ENCODE results near the gene PLXNB1. TPM values are rescaled to one million over a fixed set of nuclear protein-coding genes. Genes with fewer than 3 reads are reported as not detected.

PLXNB1 gene
- total RNA-seq, 1 experiment from 2014 or later = 101 TPM

DNA sequence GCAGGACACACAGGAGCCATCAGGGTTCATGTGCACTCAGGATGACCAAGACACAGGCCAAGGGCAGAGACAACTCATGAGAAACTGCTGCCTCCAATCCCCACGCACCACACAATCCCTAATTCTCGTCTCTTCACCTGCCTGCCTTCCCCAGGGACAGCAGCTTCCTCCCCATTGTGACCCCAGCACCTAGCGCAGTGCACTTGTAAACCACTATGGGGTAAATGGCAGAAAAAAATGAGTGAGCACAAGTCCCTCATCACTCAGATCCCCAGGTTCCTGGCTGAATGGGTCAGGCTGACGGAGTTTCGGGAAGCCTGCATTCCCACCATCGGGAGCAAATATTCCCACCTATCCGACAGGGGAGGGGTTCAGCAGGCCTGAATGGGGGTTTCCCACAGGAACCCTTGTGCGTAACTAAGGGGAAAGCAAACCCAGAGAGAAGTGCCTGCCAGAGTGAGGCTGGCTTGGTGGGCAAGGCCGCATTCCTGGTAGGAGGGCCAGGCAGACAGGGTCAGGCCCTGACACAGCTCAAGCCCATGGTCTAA lies 18.8 kb downstream of the PLXNB1 start:
- CTCF ChIA-PET = interaction anchor here (0.6 to 22.6 kb wide), 3 partner anchors 10 to 26 kb away, joined by 3 to 647 read pairs (median 30); partner anchors contain the start of genes CCDC51 and TMA7
- POLR2A ChIA-PET = interaction anchor here (1.2 to 22.1 kb wide), 2 partner anchors 10 to 17 kb away, joined by 4 to 749 read pairs; partner anchors contain the start of gene PLXNB1
- intact Hi-C loops (cut with micrococcal nuclease) = no loop called here
- TF ChIP-seq, protein P1, sequence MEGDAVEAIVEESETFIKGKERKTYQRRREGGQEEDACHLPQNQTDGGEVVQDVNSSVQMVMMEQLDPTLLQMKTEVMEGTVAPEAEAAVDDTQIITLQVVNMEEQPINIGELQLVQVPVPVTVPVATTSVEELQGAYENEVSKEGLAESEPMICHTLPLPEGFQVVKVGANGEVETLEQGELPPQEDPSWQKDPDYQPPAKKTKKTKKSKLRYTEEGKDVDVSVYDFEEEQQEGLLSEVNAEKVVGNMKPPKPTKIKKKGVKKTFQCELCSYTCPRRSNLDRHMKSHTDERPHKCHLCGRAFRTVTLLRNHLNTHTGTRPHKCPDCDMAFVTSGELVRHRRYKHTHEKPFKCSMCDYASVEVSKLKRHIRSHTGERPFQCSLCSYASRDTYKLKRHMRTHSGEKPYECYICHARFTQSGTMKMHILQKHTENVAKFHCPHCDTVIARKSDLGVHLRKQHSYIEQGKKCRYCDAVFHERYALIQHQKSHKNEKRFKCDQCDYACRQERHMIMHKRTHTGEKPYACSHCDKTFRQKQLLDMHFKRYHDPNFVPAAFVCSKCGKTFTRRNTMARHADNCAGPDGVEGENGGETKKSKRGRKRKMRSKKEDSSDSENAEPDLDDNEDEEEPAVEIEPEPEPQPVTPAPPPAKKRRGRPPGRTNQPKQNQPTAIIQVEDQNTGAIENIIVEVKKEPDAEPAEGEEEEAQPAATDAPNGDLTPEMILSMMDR (IDR thresholded peaks at IDR 0.05; ENCODE audit: unreplicated experiment) = no peak
- peaks cover 22% of the 10 kb centered on the region for H3K4me1 Mint-ChIP-seq (ENCODE audit: insufficient read depth, unreplicated experiment)
- no TSS peak for BruUV-seq (replicated peaks)
- no peak overlapping the region for H3K4me3 Mint-ChIP-seq (ENCODE audit: unreplicated experiment)
- H3K9me3 Mint-ChIP-seq (ENCODE audit: unreplicated experiment) = no peaks in the 10 kb centered on the region
- H3K36me3 Mint-ChIP-seq (ENCODE audit: insufficient read depth, unreplicated experiment) = peaks cover 79% of the 10 kb centered on the region
- H3K27me3 Mint-ChIP-seq (ENCODE audit: insufficient read depth, unreplicated experiment) = no peaks in the 10 kb centered on the region
- H3K27ac Mint-ChIP-seq (ENCODE audit: low read depth, unreplicated experiment) = no peak overlapping the region
- no peak for DNase-seq (ENCODE audit: unreplicated experiment)

DNA sequence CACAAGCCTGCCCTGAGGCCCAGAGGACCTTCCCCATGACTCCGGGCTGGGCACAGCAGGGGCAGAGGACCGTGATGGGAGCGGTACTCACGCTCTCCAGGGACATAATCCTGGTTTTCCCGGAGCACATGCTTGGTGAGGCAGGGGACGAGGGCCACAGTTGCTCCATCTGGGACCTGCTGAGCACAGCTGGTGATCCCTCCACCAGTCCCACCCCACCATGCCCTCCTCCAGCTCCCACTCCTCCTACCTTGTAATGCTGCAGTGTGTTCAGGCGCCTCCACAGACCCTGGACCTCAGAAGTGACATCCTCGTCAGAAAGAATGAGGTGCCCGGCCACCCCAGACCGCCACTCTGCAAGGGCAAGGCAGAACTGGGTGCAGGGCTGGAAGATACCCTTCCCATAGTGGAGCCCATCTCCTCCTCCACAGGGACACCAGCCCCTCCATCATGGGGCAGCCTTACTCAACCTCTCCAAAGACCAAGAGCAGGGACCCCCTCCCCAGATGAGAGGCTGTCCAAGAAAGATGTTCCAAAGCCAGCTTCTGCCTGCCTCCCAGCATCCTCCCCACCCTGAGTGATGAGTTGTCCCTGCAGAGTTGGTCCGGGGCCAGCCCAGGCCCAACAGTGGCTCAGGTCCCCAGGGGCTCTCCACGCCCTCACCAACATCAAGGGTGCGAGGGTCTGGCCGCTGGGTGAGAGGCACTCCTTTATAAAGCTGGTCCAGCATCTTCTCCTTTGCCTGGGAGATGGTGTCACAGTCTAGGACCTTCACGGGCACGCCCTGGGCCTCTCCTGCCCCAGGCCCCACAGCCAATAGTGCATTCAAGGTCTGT lies 19.5 kb downstream of the PLXNB1 start:
- peaks cover 22% of the 10 kb centered on the region for H3K4me1 Mint-ChIP-seq (ENCODE audit: insufficient read depth, unreplicated experiment)
- intact Hi-C loops (cut with micrococcal nuclease) = no loop called here
- H3K27me3 Mint-ChIP-seq (ENCODE audit: insufficient read depth, unreplicated experiment) = no peaks in the 10 kb centered on the region
- H3K9me3 Mint-ChIP-seq (ENCODE audit: unreplicated experiment) = no peaks in the 10 kb centered on the region
- CTCF ChIA-PET = interaction anchor here (0.6 to 22.6 kb wide), 2 partner anchors 9 to 27 kb away, joined by 3 to 647 read pairs; partner anchors contain the start of genes CCDC51 and TMA7
- DNase-seq (ENCODE audit: unreplicated experiment) = no peak
- no TSS peak for BruUV-seq (replicated peaks)
- TF ChIP-seq, protein P1 (IDR thresholded peaks at IDR 0.05; ENCODE audit: unreplicated experiment) = no peak
- no peak overlapping the region for H3K27ac Mint-ChIP-seq (ENCODE audit: low read depth, unreplicated experiment)
- POLR2A ChIA-PET = interaction anchor here (1.2 to 22.1 kb wide), 3 partner anchors 9 to 18 kb away, joined by 4 to 749 read pairs (median 12); partner anchors contain the start of gene PLXNB1
- peaks cover 77% of the 10 kb centered on the region for H3K36me3 Mint-ChIP-seq (ENCODE audit: insufficient read depth, unreplicated experiment)
- no peak overlapping the region for H3K4me3 Mint-ChIP-seq (ENCODE audit: unreplicated experiment)

DNA sequence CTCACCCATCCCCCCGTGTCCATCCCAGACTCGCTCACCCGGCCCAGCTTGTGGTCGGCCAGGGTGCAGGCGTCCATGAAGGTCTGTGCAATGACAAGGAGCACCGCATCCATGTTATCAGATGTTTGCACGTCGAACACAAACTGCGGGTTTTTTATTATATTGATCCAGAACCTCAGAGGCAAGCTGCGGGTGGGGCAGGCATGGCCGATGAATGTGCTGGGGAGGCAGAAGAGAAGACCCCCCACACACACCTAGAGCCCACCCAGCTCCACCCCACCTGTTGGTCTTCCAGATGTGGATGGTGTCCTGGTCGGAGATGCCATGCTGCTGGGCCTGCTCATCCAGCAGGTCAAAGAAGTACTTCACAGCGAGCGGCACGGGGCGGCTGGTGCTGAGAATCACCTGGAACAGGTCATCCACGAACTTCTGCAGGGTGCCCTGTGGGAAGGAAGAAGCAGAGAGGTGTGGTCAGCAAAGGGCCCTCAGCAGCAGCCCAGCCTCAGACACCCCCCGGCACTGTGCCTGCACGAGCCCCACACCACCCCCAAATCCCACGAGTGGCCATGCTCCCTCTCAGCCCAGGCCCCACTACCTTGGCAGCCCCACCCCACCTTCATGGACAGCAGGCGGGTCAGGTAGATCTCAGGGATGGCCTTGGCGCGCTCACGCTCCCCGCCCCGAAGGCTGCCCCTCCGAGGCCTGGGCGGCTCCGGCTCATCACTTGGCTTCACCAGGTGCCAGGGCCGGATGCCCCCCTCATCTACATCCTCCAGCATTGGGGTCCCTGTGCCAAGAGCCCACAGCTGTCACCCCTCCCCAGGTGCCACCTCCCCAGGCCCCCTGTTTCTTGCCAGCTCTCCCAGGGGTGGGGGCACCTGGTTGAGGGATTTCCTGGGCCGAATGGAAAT lies 20.3 kb downstream of the PLXNB1 start:
- BruUV-seq (replicated peaks) = no TSS peak
- TF ChIP-seq, protein P1 (IDR thresholded peaks at IDR 0.05; ENCODE audit: unreplicated experiment) = no peak
- H3K4me1 Mint-ChIP-seq (ENCODE audit: insufficient read depth, unreplicated experiment) = peaks cover 22% of the 10 kb centered on the region
- no peak for DNase-seq (ENCODE audit: unreplicated experiment)
- CTCF ChIA-PET = interaction anchor here (22.6 kb wide), 1 partner anchor 27 kb away, joined by 647 read pairs; the partner anchor contains the start of genes CCDC51 and TMA7
- POLR2A ChIA-PET = interaction anchor here (0.8 to 22.1 kb wide), 3 partner anchors 9 to 31 kb away, joined by 3 to 749 read pairs (median 12); partner anchors contain the start of gene PLXNB1
- H3K9me3 Mint-ChIP-seq (ENCODE audit: unreplicated experiment) = no peaks in the 10 kb centered on the region
- H3K27me3 Mint-ChIP-seq (ENCODE audit: insufficient read depth, unreplicated experiment) = no peaks in the 10 kb centered on the region
- no peak overlapping the region for H3K27ac Mint-ChIP-seq (ENCODE audit: low read depth, unreplicated experiment)
- intact Hi-C loops (cut with micrococcal nuclease) = no loop called here
- peaks cover 79% of the 10 kb centered on the region for H3K36me3 Mint-ChIP-seq (ENCODE audit: insufficient read depth, unreplicated experiment)
- no peak overlapping the region for H3K4me3 Mint-ChIP-seq (ENCODE audit: unreplicated experiment)

All from MCF 10A (cell line).